Nephron (organoid): ENCODE data around the gene CALHM6.
A peak's percentile ranks its signal among the peaks of the same experiment; 100 is the strongest.

Experiments
- H3K27ac Mint-ChIP-seq, 3 experiments: 2 replicates each; pipeline ENCODE4 v1.8.0; 2020; ENCODE audit warnings: mixed read lengths in 3 of 3, mild to moderate bottlenecking in 2 of 3, moderate library complexity in 1 of 3
- H3K27me3 Mint-ChIP-seq: 2 replicates; pipeline ENCODE4 v1.8.0; 2021; ENCODE audit warnings: low read depth, mild to moderate bottlenecking, moderate library complexity, mixed read lengths
- H3K36me3 Mint-ChIP-seq: 2 replicates; pipeline ENCODE4 v1.8.0; 2020; ENCODE audit warnings: low read depth, mixed read lengths
- H3K4me1 Mint-ChIP-seq: 2 replicates; pipeline ENCODE4 v1.8.0; 2020; ENCODE audit warnings: mixed read lengths
- H3K4me3 Mint-ChIP-seq, 3 experiments: 2 replicates each; pipeline ENCODE4 v1.8.0; 2020; ENCODE audit warnings: mild to moderate bottlenecking in 3 of 3, mixed read lengths in 3 of 3, moderate library complexity in 2 of 3
- H3K9me3 Mint-ChIP-seq: 2 replicates; pipeline ENCODE4 v1.8.0; 2020; ENCODE audit warnings: mixed read lengths
- TF ChIP-seq, protein P1 (sequence below), 3 experiments: fragments of 200-600 bp; sonication (generic); IDR thresholded peaks; one replicate each; pipeline ENCODE4 v1.5.0; 2021; ENCODE audit warnings: antibody characterized with exemption in 3 of 3; ENCODE audit not compliant: unreplicated experiment in 3 of 3

The CALHM6 gene

GRCh38 chr6:116467514-116467913 lies 6.3 kb downstream of the CALHM6 start:
- H3K4me1 Mint-ChIP-seq, result peaks cover 11% of the 10 kb centered on the region
- TF ChIP-seq, protein P1, sequence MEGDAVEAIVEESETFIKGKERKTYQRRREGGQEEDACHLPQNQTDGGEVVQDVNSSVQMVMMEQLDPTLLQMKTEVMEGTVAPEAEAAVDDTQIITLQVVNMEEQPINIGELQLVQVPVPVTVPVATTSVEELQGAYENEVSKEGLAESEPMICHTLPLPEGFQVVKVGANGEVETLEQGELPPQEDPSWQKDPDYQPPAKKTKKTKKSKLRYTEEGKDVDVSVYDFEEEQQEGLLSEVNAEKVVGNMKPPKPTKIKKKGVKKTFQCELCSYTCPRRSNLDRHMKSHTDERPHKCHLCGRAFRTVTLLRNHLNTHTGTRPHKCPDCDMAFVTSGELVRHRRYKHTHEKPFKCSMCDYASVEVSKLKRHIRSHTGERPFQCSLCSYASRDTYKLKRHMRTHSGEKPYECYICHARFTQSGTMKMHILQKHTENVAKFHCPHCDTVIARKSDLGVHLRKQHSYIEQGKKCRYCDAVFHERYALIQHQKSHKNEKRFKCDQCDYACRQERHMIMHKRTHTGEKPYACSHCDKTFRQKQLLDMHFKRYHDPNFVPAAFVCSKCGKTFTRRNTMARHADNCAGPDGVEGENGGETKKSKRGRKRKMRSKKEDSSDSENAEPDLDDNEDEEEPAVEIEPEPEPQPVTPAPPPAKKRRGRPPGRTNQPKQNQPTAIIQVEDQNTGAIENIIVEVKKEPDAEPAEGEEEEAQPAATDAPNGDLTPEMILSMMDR (IDR thresholded peaks at IDR 0.05; ENCODE audit: unreplicated experiment in 3 of 3), result no peak
- H3K27me3 Mint-ChIP-seq, result peaks cover 10% of the 10 kb centered on the region
- H3K27ac Mint-ChIP-seq, result no peak overlapping the region
- H3K36me3 Mint-ChIP-seq, result no peaks in the 10 kb centered on the region
- H3K9me3 Mint-ChIP-seq, result no peaks in the 10 kb centered on the region
- H3K4me3 Mint-ChIP-seq, result no peak overlapping the region

- H3K4me1 Mint-ChIP-seq, result peaks cover 10% of the 10 kb centered on the region
- peaks cover 5% of the 10 kb centered on the region for H3K27me3 Mint-ChIP-seq
- H3K36me3 Mint-ChIP-seq, result no peaks in the 10 kb centered on the region
- H3K9me3 Mint-ChIP-seq, result no peaks in the 10 kb centered on the region
- no peak overlapping the region for H3K27ac Mint-ChIP-seq
- TF ChIP-seq, protein P1 (IDR thresholded peaks at IDR 0.05; ENCODE audit: unreplicated experiment in 3 of 3), result no peak
- H3K4me3 Mint-ChIP-seq, result no peak overlapping the region
Observed at GRCh38 chr6:116468293-116468692, 7.1 kb downstream of the CALHM6 start.

- Mint-ChIP-seq H3K27me3 (no peaks in the 10 kb centered on the region), H3K27ac (no peak overlapping the region), H3K9me3 (no peaks in the 10 kb centered on the region), H3K36me3 (no peaks in the 10 kb centered on the region), H3K4me3 (no peak overlapping the region), H3K4me1 (peaks cover 9% of the 10 kb centered on the region)
- TF ChIP-seq, protein P1 (IDR thresholded peaks at IDR 0.05; ENCODE audit: unreplicated experiment in 3 of 3), result no peak
Observed at GRCh38 chr6:116471531-116471930, 10.4 kb downstream of the CALHM6 start.

- H3K27me3 Mint-ChIP-seq, result no peaks in the 10 kb centered on the region
- peaks cover 5% of the 10 kb centered on the region for H3K4me1 Mint-ChIP-seq
- no peaks in the 10 kb centered on the region for H3K36me3 Mint-ChIP-seq
- peak overlapping the region in 1 of 3 experiments; percentile 25 for H3K27ac Mint-ChIP-seq
- no peaks in the 10 kb centered on the region for H3K9me3 Mint-ChIP-seq
- no peak overlapping the region for H3K4me3 Mint-ChIP-seq
- TF ChIP-seq, protein P1 (IDR thresholded peaks at IDR 0.05; ENCODE audit: unreplicated experiment in 3 of 3), result no peak
Observed at GRCh38 chr6:116472706-116473105, 11.5 kb downstream of the CALHM6 start.

- TF ChIP-seq, protein P1 (IDR thresholded peaks at IDR 0.05; ENCODE audit: unreplicated experiment in 3 of 3), result no peak
- Mint-ChIP-seq H3K36me3 (no peaks in the 10 kb centered on the region), H3K4me1 (peaks cover 5% of the 10 kb centered on the region), H3K9me3 (no peaks in the 10 kb centered on the region), H3K27ac (no peak overlapping the region), H3K4me3 (no peak overlapping the region), H3K27me3 (no peaks in the 10 kb centered on the region)
Observed at GRCh38 chr6:116475141-116475540, 14.0 kb downstream of the CALHM6 start.

DNA sequence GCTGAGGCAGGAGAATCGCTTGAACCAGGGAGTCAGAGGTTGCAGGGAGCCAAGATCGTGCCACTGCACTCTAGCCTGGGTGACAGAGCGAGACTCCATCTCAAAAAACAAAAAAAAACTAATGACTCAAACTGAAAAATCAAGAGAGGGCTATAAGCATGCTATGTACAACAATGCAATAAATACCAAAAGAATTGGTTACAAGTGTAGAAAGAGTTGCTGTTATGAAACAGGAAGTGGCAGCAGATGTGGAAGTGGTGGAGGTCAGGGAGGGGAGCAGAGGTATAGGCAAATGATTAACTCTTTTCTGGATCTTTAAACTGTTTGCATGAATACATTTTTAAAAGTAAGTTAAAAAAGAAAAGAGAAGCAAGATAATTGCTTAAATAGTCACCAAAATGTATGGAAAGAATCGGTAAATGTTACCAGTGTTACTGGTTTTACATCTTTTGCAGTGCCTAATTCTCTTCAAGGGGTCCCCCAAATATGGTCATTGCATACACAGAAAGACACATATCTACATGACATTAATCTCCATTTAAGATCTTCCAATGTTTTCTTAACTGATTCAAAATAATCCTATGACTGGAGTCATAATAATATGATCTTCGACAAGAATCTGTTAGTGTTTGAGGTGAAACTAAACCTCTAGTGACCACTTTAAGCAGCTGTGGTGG lies 15.0 kb downstream of the CALHM6 start:
- TF ChIP-seq, protein P1 (IDR thresholded peaks at IDR 0.05; ENCODE audit: unreplicated experiment in 3 of 3), result no peak
- H3K36me3 Mint-ChIP-seq, result no peaks in the 10 kb centered on the region
- peak overlapping the region in 1 of 3 experiments; percentile 4 for H3K27ac Mint-ChIP-seq
- H3K27me3 Mint-ChIP-seq, result no peaks in the 10 kb centered on the region
- H3K4me1 Mint-ChIP-seq, result peaks cover 5% of the 10 kb centered on the region
- H3K9me3 Mint-ChIP-seq, result no peaks in the 10 kb centered on the region
- no peak overlapping the region for H3K4me3 Mint-ChIP-seq
